A549 (cell line): Measurements from ENCODE around the gene HSPB7. TPM values are rescaled to one million over a fixed set of nuclear protein-coding genes. Genes with fewer than 3 reads are reported as not detected.

Experiments used
- ATAC-seq, 2 experiments: fragments of 200-7000 bp in 1 of 2; fragments of >200 bp in 1 of 2; cut with Nextera tagmentation in 1 of 2; cut with Tn5 transposase in 1 of 2; 3 replicates each; pipeline versions ENCODE4 v1.8.0 to v1.9.1; 2018 to 2020; ENCODE audit warnings: mild to moderate bottlenecking in 1 of 2, moderate library complexity in 1 of 2
- CTCF ChIA-PET: fragments of 300-600 bp; sonication (Branson Sonifier 250); formaldehyde crosslinking; extraction: SDS; loops from one replicate; lab custom pipeline; 2021; ENCODE audit warnings: antibody characterized with exemption, inconsistent platforms; lab: Yijun Ruan, JAX
- POLR2A ChIA-PET: fragments of 350-600 bp; formaldehyde crosslinking; extraction: SDS; loops from one replicate; lab custom pipeline; 2021; ENCODE audit warnings: antibody characterized with exemption, inconsistent platforms; lab: Yijun Ruan, JAX
- DNase-seq, 2 experiments: peaks; one replicate each; pipeline versions ENCODE4 v3.0.0 to v3.0.0-alpha.2; 2011 to 2016; ENCODE audit warnings: low read depth in 1 of 2, low spot score in 1 of 2
- FAIRE-seq: peaks from 2 replicates; lab custom pipeline; 2011; peaks lifted over from hg19 to GRCh38; lab: Jason Lieb, UNC
- H3K27ac ChIP-seq, 2 experiments: fragments of >200 bp; sonication (Bioruptor Twin); formaldehyde crosslinking; 3 replicates each; pipeline ENCODE4 v1.5.1; 2016 to 2017
- H3K4me1 ChIP-seq: fragments of >200 bp; sonication (Bioruptor Twin); formaldehyde crosslinking; 3 replicates; pipeline ENCODE4 v1.6.1; 2016
- H3K4me2 ChIP-seq: fragments of >200 bp; sonication (Bioruptor Twin); formaldehyde crosslinking; 3 replicates; pipeline ENCODE4 v1.6.1; 2016
- H3K4me3 ChIP-seq: fragments of >200 bp; sonication (Bioruptor Twin); formaldehyde crosslinking; 3 replicates; pipeline ENCODE4 v1.5.1; 2016
- H3K9me3 ChIP-seq: fragments of >200 bp; sonication (Bioruptor Twin); formaldehyde crosslinking; 3 replicates; pipeline ENCODE4 v1.6.1; 2016
- ATOH8 ChIP-seq: fragments of 250-450 bp; sonication (Bioruptor Pico); IDR thresholded peaks from 2 replicates; pipeline ENCODE4 v1.5.0; 2020; ENCODE audit warnings: low read depth, mild to moderate bottlenecking, moderate library complexity
- CTCF ChIP-seq: fragments of >200 bp; sonication (Bioruptor Twin); formaldehyde crosslinking; IDR thresholded peaks from 3 replicates; pipeline ENCODE4 v1.5.1; 2016
- ELK1 ChIP-seq: fragments of 150-350 bp; IDR thresholded peaks from 2 replicates; pipeline ENCODE4 v1.6.1; 2014; ENCODE audit warnings: low read depth, mild to moderate bottlenecking, low read length
- ESRRA ChIP-seq: fragments of 150-350 bp; IDR thresholded peaks from 2 replicates; pipeline ENCODE4 v1.6.1; 2014; ENCODE audit warnings: mild to moderate bottlenecking, low read length, borderline replicate concordance
- HMGXB4 ChIP-seq: fragments of 250-450 bp; sonication (Bioruptor Pico); IDR thresholded peaks from 2 replicates; pipeline ENCODE4 v1.5.0; 2021; ENCODE audit warnings: mild to moderate bottlenecking, moderate library complexity, borderline replicate concordance
- HOXB5 ChIP-seq: fragments of 250-450 bp; sonication (Bioruptor Pico); IDR thresholded peaks from 2 replicates; pipeline ENCODE4 v1.5.0; 2020; ENCODE audit warnings: mild to moderate bottlenecking, moderate library complexity
- JUN ChIP-seq, 2 experiments: fragments of >200 bp; sonication (Bioruptor Twin); formaldehyde crosslinking; IDR thresholded peaks; 2 replicates in 1 of 2; 3 replicates in 1 of 2; pipeline ENCODE4 v1.6.1; 2016 to 2017
- KDM1A ChIP-seq: fragments of 200-600 bp; sonication (generic); IDR thresholded peaks from 2 replicates; pipeline ENCODE4 v1.6.1; 2016; ENCODE audit warnings: low read depth, mild to moderate bottlenecking
- KDM5A ChIP-seq: fragments of 200-600 bp; sonication (generic); IDR thresholded peaks from 2 replicates; pipeline ENCODE4 v1.6.1; 2016; ENCODE audit warnings: antibody characterized with exemption, mild to moderate bottlenecking
- MYC ChIP-seq: IDR thresholded peaks from 2 replicates; pipeline ENCODE4 v1.6.1; 2012; ENCODE audit warnings: mild to moderate bottlenecking, inconsistent platforms, low read length, improper control_type of control experiment, borderline replicate concordance
- NPAS2 ChIP-seq: fragments of 250-450 bp; sonication (Bioruptor Pico); IDR thresholded peaks from 2 replicates; pipeline ENCODE4 v1.8.0; 2022; ENCODE audit warnings: mild to moderate bottlenecking, moderate library complexity, borderline replicate concordance
- SMC3 ChIP-seq: fragments of >200 bp; sonication (Bioruptor Twin); formaldehyde crosslinking; IDR thresholded peaks from 3 replicates; pipeline ENCODE4 v1.6.1; 2018; ENCODE audit warnings: inconsistent platforms
- SREBF2 ChIP-seq: fragments of 450-650 bp; IDR thresholded peaks from 2 replicates; pipeline ENCODE4 v1.6.1; 2014; ENCODE audit warnings: mild to moderate bottlenecking, moderate library complexity
- TFCP2L1 ChIP-seq: fragments of 250-450 bp; sonication (Bioruptor Pico); IDR thresholded peaks from 2 replicates; pipeline ENCODE4 v1.5.0; 2021; ENCODE audit warnings: mild to moderate bottlenecking
- ZNF302 ChIP-seq: fragments of 250-450 bp; sonication (Bioruptor Pico); IDR thresholded peaks from 2 replicates; pipeline ENCODE4 v1.9.0; 2021; ENCODE audit warnings: inconsistent platforms, mild to moderate bottlenecking, moderate library complexity
- ZSCAN20 ChIP-seq: fragments of 250-450 bp; sonication (Bioruptor Pico); IDR thresholded peaks from 2 replicates; pipeline ENCODE4 v1.8.0; 2022; ENCODE audit warnings: mild to moderate bottlenecking, moderate library complexity
- WGBS: methylation state at CpG from one replicate; pipeline ENCODE4 v1.1.6; 2017; ENCODE audit errors: missing lambda C conversion rate; 5-methylcytosine and 5-hydroxymethylcytosine counted together
- polyA plus RNA-seq, 4 experiments: library from polyadenylated mRNA; depleted of rRNA in 3 of 4; stranded (reverse); fragments of >200 nt; fragmentation: RNase III in 1 of 4; extraction: RNeasy Plus Mini Kit Qiagen cat#74134 plus additional on column Dnase treatment in 1 of 4; gene quantifications; 2 replicates in 3 of 4; 3 replicates in 1 of 4; pipeline ENCODE4 v1.2.3, GENCODE V29; 2011 to 2017
- TF ChIP-seq, protein P1 (sequence below): fragments of 200-600 bp; sonication (generic); IDR thresholded peaks from 2 replicates; pipeline ENCODE4 v1.6.1; 2016; ENCODE audit warnings: antibody characterized with exemption, mild to moderate bottlenecking, moderate library complexity

Gene HSPB7
- polyA plus RNA-seq, 2 of the 4 experiments (the other 2 are of a cell fraction) = not detected

- TF ChIP-seq ELK1 = no peak
- TF ChIP-seq ZNF302 (CRISPR knock-in tag) = no peak
- no peak for TF ChIP-seq TFCP2L1
- no peak for TF ChIP-seq ZSCAN20 (CRISPR knock-in tag)
Measured at GRCh38 chr1:15992582-15993500, 25.0 kb downstream of the HSPB7 start (continued).

GRCh38 chr1:15992187-15992553 lies 25.7 kb downstream of the HSPB7 start:
- H3K27ac ChIP-seq = no peak overlapping the region
- POLR2A ChIA-PET = no interaction called here
- DNase-seq (no peak), ATAC-seq (no peak), FAIRE-seq (no peak)
- H3K9me3 ChIP-seq = no peaks in the 10 kb centered on the region
- H3K4me2 ChIP-seq = no peak overlapping the region
- no peak overlapping the region for H3K4me3 ChIP-seq
- no peaks in the 10 kb centered on the region for H3K4me1 ChIP-seq
- TF ChIP-seq NPAS2 (CRISPR knock-in tag) (no peak), CTCF (no peak), HOXB5 (no peak), MYC (no peak), TFCP2L1 (no peak), ESRRA (no peak), HMGXB4 (CRISPR knock-in tag) (no peak), KDM1A (no peak), SMC3 (no peak), JUN (IDR thresholded peaks at IDR 0.05) (no peak), SREBF2 (no peak), KDM5A (no peak), ZNF302 (CRISPR knock-in tag) (no peak), ATOH8 (CRISPR knock-in tag) (no peak)
- TF ChIP-seq, protein P1, sequence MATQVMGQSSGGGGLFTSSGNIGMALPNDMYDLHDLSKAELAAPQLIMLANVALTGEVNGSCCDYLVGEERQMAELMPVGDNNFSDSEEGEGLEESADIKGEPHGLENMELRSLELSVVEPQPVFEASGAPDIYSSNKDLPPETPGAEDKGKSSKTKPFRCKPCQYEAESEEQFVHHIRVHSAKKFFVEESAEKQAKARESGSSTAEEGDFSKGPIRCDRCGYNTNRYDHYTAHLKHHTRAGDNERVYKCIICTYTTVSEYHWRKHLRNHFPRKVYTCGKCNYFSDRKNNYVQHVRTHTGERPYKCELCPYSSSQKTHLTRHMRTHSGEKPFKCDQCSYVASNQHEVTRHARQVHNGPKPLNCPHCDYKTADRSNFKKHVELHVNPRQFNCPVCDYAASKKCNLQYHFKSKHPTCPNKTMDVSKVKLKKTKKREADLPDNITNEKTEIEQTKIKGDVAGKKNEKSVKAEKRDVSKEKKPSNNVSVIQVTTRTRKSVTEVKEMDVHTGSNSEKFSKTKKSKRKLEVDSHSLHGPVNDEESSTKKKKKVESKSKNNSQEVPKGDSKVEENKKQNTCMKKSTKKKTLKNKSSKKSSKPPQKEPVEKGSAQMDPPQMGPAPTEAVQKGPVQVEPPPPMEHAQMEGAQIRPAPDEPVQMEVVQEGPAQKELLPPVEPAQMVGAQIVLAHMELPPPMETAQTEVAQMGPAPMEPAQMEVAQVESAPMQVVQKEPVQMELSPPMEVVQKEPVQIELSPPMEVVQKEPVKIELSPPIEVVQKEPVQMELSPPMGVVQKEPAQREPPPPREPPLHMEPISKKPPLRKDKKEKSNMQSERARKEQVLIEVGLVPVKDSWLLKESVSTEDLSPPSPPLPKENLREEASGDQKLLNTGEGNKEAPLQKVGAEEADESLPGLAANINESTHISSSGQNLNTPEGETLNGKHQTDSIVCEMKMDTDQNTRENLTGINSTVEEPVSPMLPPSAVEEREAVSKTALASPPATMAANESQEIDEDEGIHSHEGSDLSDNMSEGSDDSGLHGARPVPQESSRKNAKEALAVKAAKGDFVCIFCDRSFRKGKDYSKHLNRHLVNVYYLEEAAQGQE = no peak
- 68% methylated on average over 6 of the region's 7 CpGs for WGBS
- CTCF ChIA-PET = interaction anchor here (0.6 kb wide), 1 partner anchor 161 kb away, joined by 6 read pairs; no protein-coding TSS in a partner anchor
